Stimulated activated CD8-positive, alpha-beta memory T cell treated with anti-CD3 and anti-CD28 coated beads, Interleukin-15, amount 100 ng/mL, for 1 hour (primary cell): ENCODE measurements around the gene WNT3A.

ENCODE experiments used
- DNase-seq: peaks from one replicate; pipeline ENCODE4 v3.0.0-alpha.2; 2020; ENCODE audit warnings: low read depth

Gene WNT3A

GRCh38 chr1:228048659-228049298 lies 42.0 kb downstream of the WNT3A start:
- no peak for DNase-seq

GRCh38 chr1:228050571-228051231 lies 43.9 kb downstream of the WNT3A start:
- DNase-seq = no peak

DNA sequence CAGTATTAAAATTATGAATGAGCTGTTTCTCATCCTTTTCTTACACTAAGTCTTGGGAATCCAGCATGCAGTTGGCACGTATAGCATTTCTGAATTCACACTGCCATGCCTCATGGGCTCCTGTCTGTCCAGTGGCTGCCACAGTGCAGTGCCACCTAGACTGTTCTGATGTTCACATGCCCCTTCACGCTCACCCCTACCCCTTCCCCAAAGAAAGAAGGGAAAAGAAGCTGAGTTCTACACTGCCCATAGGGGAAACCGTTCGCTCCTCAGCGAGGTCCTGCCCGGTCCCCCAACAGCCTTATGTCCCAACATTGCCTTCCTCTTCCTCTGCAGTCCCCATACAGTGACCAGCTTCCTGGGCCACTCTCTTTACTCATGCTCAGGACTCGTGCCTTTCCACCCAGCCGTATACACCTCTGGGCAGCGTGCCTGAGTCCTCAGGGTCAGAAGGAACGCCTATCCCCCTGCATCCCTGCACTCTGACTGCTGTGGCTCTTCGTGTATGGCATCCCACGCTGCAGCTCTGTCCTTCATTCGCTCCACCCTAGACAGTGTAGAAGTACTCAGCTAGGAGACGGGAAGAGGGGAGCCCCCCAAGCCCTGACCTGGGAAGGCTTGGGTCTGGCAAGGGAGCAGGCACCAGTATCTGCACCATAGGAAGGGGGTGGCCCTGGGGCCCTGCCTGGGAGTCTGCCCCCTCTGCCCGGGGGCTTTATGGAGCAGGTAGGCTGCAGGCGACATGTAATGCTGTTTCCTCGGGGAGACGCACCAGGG lies 51.6 kb downstream of the WNT3A start:
- no peak for DNase-seq

DNA sequence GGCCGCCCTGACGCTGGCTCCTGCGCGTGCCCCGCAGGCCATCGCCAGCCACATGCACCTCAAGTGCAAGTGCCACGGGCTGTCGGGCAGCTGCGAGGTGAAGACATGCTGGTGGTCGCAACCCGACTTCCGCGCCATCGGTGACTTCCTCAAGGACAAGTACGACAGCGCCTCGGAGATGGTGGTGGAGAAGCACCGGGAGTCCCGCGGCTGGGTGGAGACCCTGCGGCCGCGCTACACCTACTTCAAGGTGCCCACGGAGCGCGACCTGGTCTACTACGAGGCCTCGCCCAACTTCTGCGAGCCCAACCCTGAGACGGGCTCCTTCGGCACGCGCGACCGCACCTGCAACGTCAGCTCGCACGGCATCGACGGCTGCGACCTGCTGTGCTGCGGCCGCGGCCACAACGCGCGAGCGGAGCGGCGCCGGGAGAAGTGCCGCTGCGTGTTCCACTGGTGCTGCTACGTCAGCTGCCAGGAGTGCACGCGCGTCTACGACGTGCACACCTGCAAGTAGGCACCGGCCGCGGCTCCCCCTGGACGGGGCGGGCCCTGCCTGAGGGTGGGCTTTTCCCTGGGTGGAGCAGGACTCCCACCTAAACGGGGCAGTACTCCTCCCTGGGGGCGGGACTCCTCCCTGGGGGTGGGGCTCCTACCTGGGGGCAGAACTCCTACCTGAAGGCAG lies 52.3 kb downstream of the WNT3A start:
- DNase-seq = no peak

- DNase-seq = no peak
Observed at GRCh38 chr1:228059634-228060457, 53.0 kb downstream of the WNT3A start.

DNA sequence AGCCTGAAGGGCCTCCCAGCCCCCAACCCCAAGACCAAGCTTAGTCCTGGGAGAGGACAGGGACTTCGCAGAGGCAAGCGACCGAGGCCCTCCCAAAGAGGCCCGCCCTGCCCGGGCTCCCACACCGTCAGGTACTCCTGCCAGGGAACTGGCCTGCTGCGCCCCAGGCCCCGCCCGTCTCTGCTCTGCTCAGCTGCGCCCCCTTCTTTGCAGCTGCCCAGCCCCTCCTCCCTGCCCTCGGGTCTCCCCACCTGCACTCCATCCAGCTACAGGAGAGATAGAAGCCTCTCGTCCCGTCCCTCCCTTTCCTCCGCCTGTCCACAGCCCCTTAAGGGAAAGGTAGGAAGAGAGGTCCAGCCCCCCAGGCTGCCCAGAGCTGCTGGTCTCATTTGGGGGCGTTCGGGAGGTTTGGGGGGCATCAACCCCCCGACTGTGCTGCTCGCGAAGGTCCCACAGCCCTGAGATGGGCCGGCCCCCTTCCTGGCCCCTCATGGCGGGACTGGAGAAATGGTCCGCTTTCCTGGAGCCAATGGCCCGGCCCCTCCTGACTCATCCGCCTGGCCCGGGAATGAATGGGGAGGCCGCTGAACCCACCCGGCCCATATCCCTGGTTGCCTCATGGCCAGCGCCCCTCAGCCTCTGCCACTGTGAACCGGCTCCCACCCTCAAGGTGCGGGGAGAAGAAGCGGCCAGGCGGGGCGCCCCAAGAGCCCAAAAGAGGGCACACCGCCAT lies 53.8 kb downstream of the WNT3A start:
- DNase-seq = no peak

- no peak for DNase-seq
Observed at GRCh38 chr1:228061411-228062084, 54.8 kb downstream of the WNT3A start.

GRCh38 chr1:228062085-228062791 lies 55.4 kb downstream of the WNT3A start:
- DNase-seq = no peak

GRCh38 chr1:228062812-228063211 lies 56.0 kb downstream of the WNT3A start:
- no peak for DNase-seq

GRCh38 chr1:228063251-228064191 lies 56.7 kb downstream of the WNT3A start:
- no peak for DNase-seq

DNA sequence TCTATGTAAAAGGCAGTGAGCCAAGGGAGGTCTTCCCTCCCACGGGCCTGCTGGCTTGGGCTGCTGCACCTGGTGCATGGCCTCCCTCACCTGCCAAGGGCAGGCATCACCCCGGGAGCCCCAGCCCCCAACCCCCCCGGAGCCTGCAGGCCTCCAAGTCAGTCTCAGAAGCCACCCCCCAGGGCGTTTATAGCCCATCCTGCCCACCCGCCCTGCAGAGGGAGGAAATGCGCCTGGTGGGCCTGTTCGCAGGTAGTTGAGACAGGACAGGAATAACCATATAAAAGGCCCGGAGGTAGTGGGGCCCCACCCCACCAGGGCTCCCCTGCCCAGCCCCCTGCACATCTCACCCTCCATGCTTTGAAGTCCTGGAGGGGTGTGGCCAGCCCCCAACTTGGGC lies 57.5 kb downstream of the WNT3A start:
- DNase-seq = no peak

- DNase-seq = no peak
Observed at GRCh38 chr1:228064741-228065542, 58.1 kb downstream of the WNT3A start.

- DNase-seq = no peak
Observed at GRCh38 chr1:228065543-228066347, 58.9 kb downstream of the WNT3A start.

DNA sequence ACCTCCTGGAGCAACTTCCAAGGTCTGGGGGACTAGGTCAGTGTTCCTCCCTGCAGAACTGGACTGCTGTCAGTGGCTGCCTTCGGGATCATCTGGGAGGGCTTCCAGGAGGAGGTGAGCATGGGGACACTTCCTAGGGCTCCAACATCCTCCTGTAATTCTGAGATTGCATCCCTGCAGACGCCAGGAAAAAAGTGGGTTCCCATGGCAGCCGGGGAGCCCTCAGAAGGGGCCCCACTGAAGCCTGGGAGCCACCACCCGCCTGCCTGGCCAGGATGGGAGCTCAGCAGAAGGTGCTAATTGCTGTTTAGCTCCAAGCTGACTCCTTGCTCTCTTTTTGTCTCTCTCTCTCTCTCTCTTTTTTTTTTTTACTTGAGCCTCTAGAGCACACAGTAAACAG lies 59.6 kb downstream of the WNT3A start:
- no peak for DNase-seq

GRCh38 chr1:228066891-228067654 lies 60.3 kb downstream of the WNT3A start:
- DNase-seq = no peak

DNA sequence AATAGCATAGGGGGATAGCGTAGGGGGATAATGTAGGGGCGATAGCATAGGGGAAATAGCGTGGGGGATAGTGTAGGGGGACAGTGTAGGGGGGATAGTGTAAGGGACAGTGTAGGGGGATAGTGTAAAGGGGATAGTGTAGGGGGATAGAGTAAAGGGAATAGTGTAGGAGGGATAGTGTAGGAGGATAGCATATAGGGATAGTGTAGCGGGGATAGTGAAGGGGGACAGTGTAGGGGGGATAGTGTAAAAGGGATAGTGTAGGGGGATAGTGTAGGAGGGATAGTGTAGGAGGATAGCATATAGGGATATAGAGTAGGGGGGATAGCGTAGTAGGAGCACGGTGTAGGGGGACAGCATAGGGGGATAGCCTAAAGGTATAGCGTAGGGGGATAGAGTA lies 61.6 kb downstream of the WNT3A start:
- DNase-seq = no peak
